OCI-LY3 (cell line): Measurements from ENCODE around the gene ZFAND5.

Source experiments
- CTCF ChIP-seq: fragments of 200-600, 300-600 bp; sonication (generic); IDR thresholded peaks from 2 replicates; pipeline ENCODE4 v1.5.1; 2014; ENCODE audit warnings: antibody characterized with exemption, low read length, low read depth
- EZH2phosphoT487 ChIP-seq: fragments of 200-600 bp; shearing (Covaris generic); IDR thresholded peaks from 2 replicates; pipeline ENCODE4 v1.6.1; 2018; ENCODE audit warnings: antibody characterized with exemption, mixed run types, low read depth

DNA sequence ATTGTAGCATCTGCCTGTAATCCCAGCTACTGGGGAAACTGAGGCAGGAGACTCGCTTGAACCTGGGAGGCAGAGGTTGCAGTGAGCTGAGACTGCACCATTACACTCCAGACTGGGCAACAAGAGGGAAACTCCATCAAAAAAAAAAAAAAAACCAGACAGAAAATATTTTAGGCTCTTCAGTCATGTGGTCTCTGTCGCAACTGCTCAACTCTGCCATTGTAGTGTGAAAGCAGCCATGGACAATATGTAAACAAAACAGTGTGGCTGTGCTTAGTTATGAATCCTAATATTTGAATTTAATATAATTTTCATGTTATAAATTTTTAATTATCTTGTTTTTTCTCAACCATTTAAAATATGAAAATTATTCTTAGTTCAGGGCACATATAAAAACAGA, 38.4 kb downstream of the ZFAND5 start:
- no peak for TF ChIP-seq CTCF
- TF ChIP-seq EZH2phosphoT487 = no peak
